H1 (cell line): ENCODE results near the gene LRRC9. TPM values are rescaled to one million over a fixed set of nuclear protein-coding genes. Genes with fewer than 3 reads are reported as not detected.
A peak's percentile ranks its signal among the peaks of the same experiment; 100 is the strongest.

Source experiments
- ASH2L ChIP-seq: fragments of 200-600, 300-600 bp; sonication (generic); IDR thresholded peaks from one replicate; pipeline ENCODE4 v1.7.1; 2017; ENCODE audit warnings: low read length
- BACH1 ChIP-seq: IDR thresholded peaks from 2 replicates; pipeline ENCODE4 v1.6.1; 2012; ENCODE audit warnings: low read length, improper control_type of control experiment
- CHD2 ChIP-seq: IDR thresholded peaks from 2 replicates; pipeline ENCODE4 v1.6.1; 2012; ENCODE audit warnings: low read length, improper control_type of control experiment
- EZH2 ChIP-seq: fragments of 200-600 bp; sonication (generic); IDR thresholded peaks from 2 replicates; pipeline ENCODE4 v1.7.1; 2012; ENCODE audit warnings: low read depth, mild to moderate bottlenecking, moderate library complexity, low read length, inconsistent platforms; ENCODE audit not compliant: severe bottlenecking
- KDM4A ChIP-seq: IDR thresholded peaks from one replicate; pipeline ENCODE4 v1.7.1; 2012; ENCODE audit warnings: low read depth, mild to moderate bottlenecking, moderate library complexity, low read length, inconsistent platforms; ENCODE audit not compliant: severe bottlenecking
- KDM5A ChIP-seq: fragments of 200-600 bp; IDR thresholded peaks from 2 replicates; pipeline ENCODE4 v1.7.1; 2012; ENCODE audit warnings: mild to moderate bottlenecking, low read length, inconsistent platforms, mixed read lengths
- MAFK ChIP-seq: IDR thresholded peaks from 2 replicates; pipeline ENCODE4 v1.6.1; 2012; ENCODE audit warnings: low read depth, mild to moderate bottlenecking, improper control_type of control experiment, low read length
- POLR2A ChIP-seq, 2 experiments: IDR thresholded peaks; 1 replicate in 1 of 2; 2 replicates in 1 of 2; pipeline ENCODE4 v1.6.1; 2011; ENCODE audit warnings: low read depth in 2 of 2, low read length in 2 of 2, mild to moderate bottlenecking in 2 of 2; ENCODE audit errors: control extremely low read depth in 1 of 2
- POLR2AphosphoS5 ChIP-seq: IDR thresholded peaks from 2 replicates; pipeline ENCODE4 v1.6.1; 2011; ENCODE audit warnings: low read depth, low read length
- RAD21 ChIP-seq, 2 experiments: IDR thresholded peaks in 1 of 2; conservative IDR thresholded peaks in 1 of 2; 2 replicates each; pipeline ENCODE4 v1.6.1; 2011; ENCODE audit warnings: low read depth in 2 of 2, low read length in 2 of 2, improper control_type of control experiment in 1 of 2, inconsistent platforms in 1 of 2, mild to moderate bottlenecking in 1 of 2, moderate library complexity in 1 of 2
- RBBP5 ChIP-seq: IDR thresholded peaks from 2 replicates; pipeline ENCODE4 v1.7.1; 2012; ENCODE audit warnings: low read depth, mild to moderate bottlenecking, inconsistent platforms, low read length, moderate library complexity, borderline replicate concordance
- RFX5 ChIP-seq: IDR thresholded peaks from 2 replicates; pipeline ENCODE4 v1.6.1; 2011; ENCODE audit warnings: low read depth, low read length, improper control_type of control experiment, borderline replicate concordance
- SIN3A ChIP-seq, 2 experiments: IDR thresholded peaks in 1 of 2; conservative IDR thresholded peaks in 1 of 2; 2 replicates each; pipeline ENCODE4 v1.6.1; 2011 to 2012; ENCODE audit warnings: low read length in 2 of 2, improper control_type of control experiment in 1 of 2, low read depth in 1 of 2, mild to moderate bottlenecking in 1 of 2
- SUZ12 ChIP-seq: fragments of 200-600 bp; sonication (generic); IDR thresholded peaks from 2 replicates; pipeline ENCODE4 v1.6.1; 2012; ENCODE audit warnings: mild to moderate bottlenecking, inconsistent platforms, low read length, moderate library complexity, mixed read lengths
- TAF1 ChIP-seq: IDR thresholded peaks from 2 replicates; pipeline ENCODE4 v1.6.1; 2011; ENCODE audit warnings: mild to moderate bottlenecking, low read depth, low read length
- TAF7 ChIP-seq: optimal IDR thresholded peaks from 2 replicates; pipeline ENCODE3; 2011; ENCODE audit warnings: low read depth, mild to moderate bottlenecking, inconsistent platforms, low read length, moderate library complexity, borderline replicate concordance
- TBP ChIP-seq: IDR thresholded peaks from 2 replicates; pipeline ENCODE4 v1.6.1; 2011; ENCODE audit warnings: low read depth, low read length, improper control_type of control experiment
- polyA plus RNA-seq, 7 experiments: library from polyadenylated mRNA; depleted of rRNA in 3 of 7; stranded (reverse) in 5 of 7; unstranded in 2 of 7; fragments of >200 nt in 5 of 7; fragments of 200-250 nt in 2 of 7; gene quantifications; 1 replicate in 5 of 7; 2 replicates in 1 of 7; 4 replicates in 1 of 7; pipeline versions ENCODE4 v1.2.1 to v1.2.3, GENCODE V29; 2011 to 2013; ENCODE audit warnings: missing spikeins in 2 of 7, mixed read lengths in 2 of 7
- total RNA-seq: library from RNA; stranded (reverse); fragmentation: NEBNext Ultra II Directional; extraction: Animal tissue kit (Norgen Biotek cat#: 25700); gene quantifications from 2 replicates; pipeline ENCODE4 v1.2.1, GENCODE V29; 2021
- TF ChIP-seq, protein P1 (sequence below): IDR thresholded peaks from 2 replicates; pipeline ENCODE4 v1.6.1; 2012; ENCODE audit warnings: low read length, inconsistent platforms
- TF ChIP-seq, protein P2 (sequence below): IDR thresholded peaks from 2 replicates; pipeline ENCODE4 v1.6.1; 2012; ENCODE audit warnings: inconsistent platforms
- TF ChIP-seq, protein P3 (sequence below): IDR thresholded peaks from 2 replicates; pipeline ENCODE4 v1.6.1; 2011; ENCODE audit warnings: low read length, improper control_type of control experiment

LRRC9 gene
- total and polyA plus RNA-seq, 2 of the 8 experiments (the other 6 are each of a cell fraction or from before 2014, with no cell fraction given), result 0.12 to 0.84 TPM

DNA sequence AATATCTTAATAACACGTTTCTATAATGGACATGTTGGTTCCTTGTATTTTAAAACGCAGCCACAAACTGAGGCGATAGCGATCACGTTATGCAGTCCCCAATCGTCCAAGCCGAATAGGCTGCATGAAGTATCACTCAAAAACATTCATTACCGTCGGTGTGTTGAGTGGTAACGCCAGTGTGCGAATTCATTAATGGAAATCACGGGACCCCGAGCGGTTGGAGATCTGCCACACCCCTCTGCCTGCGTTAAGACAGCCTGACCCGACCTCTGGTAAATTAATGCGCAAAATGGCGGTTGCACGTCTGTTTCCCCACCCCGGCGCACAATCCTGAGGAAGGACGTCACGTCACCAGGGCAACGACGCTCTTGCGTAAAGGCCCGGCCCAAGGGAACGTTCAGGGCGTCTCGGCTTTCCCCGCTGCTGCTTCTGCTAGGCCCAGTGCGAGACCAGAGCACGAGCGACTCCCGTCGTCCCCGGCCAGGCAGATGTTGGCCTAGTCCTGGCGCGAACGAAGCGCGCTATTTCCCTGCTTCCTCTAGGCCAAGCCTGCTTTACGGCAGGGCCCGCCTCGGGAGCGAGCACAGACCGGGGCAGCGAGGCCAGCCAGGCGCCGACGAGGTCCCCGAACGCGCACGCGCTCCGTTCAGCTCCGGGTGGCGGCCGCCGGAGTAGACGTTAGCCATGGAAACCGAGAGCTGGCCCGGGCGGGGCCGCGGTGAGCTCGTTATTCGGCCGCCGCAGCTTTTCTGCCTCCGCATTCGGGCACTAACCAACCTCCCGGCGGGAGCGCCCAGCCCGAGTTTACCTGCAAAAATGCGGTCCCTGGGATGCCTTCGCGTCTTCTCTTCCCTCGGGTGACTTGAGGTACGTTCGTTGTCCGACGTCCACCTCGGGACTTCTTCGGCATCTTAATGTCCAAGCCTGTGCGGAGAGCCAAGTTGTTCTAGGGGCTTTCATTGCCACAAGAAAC lies 171.9 kb downstream of the LRRC9 start, which contains the start of gene PCNX4 (continued):
- TF ChIP-seq, protein P1, sequence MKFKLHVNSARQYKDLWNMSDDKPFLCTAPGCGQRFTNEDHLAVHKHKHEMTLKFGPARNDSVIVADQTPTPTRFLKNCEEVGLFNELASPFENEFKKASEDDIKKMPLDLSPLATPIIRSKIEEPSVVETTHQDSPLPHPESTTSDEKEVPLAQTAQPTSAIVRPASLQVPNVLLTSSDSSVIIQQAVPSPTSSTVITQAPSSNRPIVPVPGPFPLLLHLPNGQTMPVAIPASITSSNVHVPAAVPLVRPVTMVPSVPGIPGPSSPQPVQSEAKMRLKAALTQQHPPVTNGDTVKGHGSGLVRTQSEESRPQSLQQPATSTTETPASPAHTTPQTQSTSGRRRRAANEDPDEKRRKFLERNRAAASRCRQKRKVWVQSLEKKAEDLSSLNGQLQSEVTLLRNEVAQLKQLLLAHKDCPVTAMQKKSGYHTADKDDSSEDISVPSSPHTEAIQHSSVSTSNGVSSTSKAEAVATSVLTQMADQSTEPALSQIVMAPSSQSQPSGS, result no peak
- TF ChIP-seq BACH1 (peak; percentile 12; the same call in 1 of the 2 replicates), SUZ12 (no peak), ASH2L (peak; percentile 97), RFX5 (no peak), TAF7 (peak; percentile 84), KDM5A (no peak), CHD2 (0 out of 2 replicates have a peak, but pooled peaks have one; percentile 25), RBBP5 (peak; percentile 98; the same call in 1 of the 2 replicates), RAD21 (IDR thresholded peaks at IDR 0.05 in 1 of 2, conservative IDR thresholded peaks at IDR 0.05 in 1 of 2; ENCODE audit: low read depth in 2 of 2, low read length in 2 of 2) (no peak), POLR2A (IDR thresholded peaks at IDR 0.05; ENCODE audit: control extremely low read depth in 1 of 2, low read depth in 2 of 2, low read length in 2 of 2) (peak; percentile 37 to 97), SIN3A (conservative IDR thresholded peaks at IDR 0.05 in 1 of 2, IDR thresholded peaks at IDR 0.05 in 1 of 2; ENCODE audit: low read depth in 1 of 2, low read length in 2 of 2) (peak; percentile 65 to 82; a peak in 2 of 4 replicates), TBP (peak; percentile 82), TAF1 (peak; percentile 85), KDM4A (peak; percentile 58), POLR2AphosphoS5 (peak; percentile 81; the same call in 1 of the 2 replicates), MAFK (no peak), EZH2 (no peak)
- TF ChIP-seq, protein P2, sequence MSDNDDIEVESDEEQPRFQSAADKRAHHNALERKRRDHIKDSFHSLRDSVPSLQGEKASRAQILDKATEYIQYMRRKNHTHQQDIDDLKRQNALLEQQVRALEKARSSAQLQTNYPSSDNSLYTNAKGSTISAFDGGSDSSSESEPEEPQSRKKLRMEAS, result peak; percentile 85
- TF ChIP-seq, protein P3, sequence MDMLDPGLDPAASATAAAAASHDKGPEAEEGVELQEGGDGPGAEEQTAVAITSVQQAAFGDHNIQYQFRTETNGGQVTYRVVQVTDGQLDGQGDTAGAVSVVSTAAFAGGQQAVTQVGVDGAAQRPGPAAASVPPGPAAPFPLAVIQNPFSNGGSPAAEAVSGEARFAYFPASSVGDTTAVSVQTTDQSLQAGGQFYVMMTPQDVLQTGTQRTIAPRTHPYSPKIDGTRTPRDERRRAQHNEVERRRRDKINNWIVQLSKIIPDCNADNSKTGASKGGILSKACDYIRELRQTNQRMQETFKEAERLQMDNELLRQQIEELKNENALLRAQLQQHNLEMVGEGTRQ, result 0 out of 2 replicates have a peak, but pooled peaks have one; percentile 11
